Retinal pigment epithelial cell (primary cell): ENCODE data around the gene METTL2B.
"Not testable (repeated sequence)": the region's sequence is repeated elsewhere in the genome, so short reads cannot be mapped to it uniquely, and the experiment has no call there.

Experiments used
- DNase-seq: peaks from one replicate; pipeline ENCODE4 v3.0.0-alpha.2; 2010; ENCODE audit warnings: low read depth
- H3K4me3 ChIP-seq: 2 replicates; pipeline ENCODE4 v1.5.1; 2011; ENCODE audit warnings: mild to moderate bottlenecking, low read length, control low read depth, moderate library complexity
- TF ChIP-seq, protein P1 (sequence below): conservative IDR thresholded peaks from 2 replicates; pipeline ENCODE4 v1.5.1; 2011; ENCODE audit warnings: low read depth, low read length, control low read depth, inconsistent platforms

Gene METTL2B

DNA sequence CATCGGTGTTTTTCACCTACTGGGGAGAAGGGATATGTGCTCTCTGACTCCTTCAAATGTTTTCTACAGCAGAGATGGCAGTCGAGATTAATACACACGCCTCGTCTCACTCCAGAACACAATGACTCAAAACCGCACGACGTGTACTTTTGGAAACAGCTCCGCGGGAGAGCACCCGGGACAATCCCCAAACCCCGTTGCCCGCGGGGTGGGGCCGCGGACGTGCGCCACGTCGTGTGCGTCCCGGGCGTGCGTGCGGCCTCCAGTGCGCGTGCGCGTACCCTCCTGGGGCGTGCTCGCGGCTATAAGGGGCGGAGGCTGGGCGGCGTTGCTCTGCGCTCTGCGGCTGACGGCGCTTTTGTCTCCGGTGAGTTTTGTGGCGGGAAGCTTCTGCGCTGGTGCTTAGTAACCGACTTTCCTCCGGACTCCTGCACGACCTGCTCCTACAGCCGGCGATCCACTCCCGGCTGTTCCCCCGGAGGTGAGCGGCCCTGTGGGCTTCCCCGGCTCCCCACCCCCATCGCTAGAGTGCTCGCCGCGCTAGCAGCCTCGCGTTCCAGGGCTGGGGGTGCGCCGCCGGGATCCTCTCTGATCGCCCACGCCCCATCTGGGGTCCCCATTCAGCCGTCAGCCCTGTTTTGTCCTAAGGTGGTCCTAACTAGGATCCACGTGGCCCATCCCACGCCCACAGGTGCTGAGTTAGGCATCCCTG is 20.8 kb upstream of the METTL2B start, which contains the start of gene HILPDA:
Gene HILPDA, plus strand, starts transcription at position 336 of the 712 bp plus-strand sequence. CDS start 1,391 bp downstream, outside the sequence.
- peak within 1 kb of the TSS; percentile 95 for H3K4me3 ChIP-seq
- no peak for DNase-seq
- TF ChIP-seq, protein P1, sequence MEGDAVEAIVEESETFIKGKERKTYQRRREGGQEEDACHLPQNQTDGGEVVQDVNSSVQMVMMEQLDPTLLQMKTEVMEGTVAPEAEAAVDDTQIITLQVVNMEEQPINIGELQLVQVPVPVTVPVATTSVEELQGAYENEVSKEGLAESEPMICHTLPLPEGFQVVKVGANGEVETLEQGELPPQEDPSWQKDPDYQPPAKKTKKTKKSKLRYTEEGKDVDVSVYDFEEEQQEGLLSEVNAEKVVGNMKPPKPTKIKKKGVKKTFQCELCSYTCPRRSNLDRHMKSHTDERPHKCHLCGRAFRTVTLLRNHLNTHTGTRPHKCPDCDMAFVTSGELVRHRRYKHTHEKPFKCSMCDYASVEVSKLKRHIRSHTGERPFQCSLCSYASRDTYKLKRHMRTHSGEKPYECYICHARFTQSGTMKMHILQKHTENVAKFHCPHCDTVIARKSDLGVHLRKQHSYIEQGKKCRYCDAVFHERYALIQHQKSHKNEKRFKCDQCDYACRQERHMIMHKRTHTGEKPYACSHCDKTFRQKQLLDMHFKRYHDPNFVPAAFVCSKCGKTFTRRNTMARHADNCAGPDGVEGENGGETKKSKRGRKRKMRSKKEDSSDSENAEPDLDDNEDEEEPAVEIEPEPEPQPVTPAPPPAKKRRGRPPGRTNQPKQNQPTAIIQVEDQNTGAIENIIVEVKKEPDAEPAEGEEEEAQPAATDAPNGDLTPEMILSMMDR, result no peak

- H3K4me3 ChIP-seq, result peak overlapping the region; percentile 95
- no peak for DNase-seq
- TF ChIP-seq, protein P1, result no peak
These were observed 20.3 kb upstream of the METTL2B start for GRCh38 chr7:128456255-128456725.

DNA sequence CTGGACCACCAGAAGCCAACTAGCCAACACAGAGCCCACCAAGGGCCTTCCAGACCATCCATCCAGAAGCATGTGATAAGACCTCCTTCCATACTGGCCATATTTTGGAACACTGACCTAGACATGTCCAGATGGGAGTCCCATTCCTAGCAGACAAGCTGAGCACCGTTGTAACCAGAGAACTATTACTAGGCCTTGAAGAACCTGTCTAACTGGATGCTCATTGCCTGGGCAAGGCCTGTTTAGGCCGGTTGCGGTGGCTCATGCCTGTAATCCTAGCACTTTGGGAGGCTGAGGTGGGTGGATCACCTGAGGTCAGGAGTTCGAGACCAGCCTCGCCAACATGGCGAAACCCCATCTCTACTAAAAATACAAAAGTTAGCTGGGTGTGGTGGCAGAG is 19.2 kb upstream of the METTL2B start:
- H3K4me3 ChIP-seq, result peak overlapping the region; percentile 95

GRCh38 chr7:128458956-128459355 is 17.6 kb upstream of the METTL2B start:
- H3K4me3 ChIP-seq, result no peak overlapping the region
- TF ChIP-seq, protein P1, result no peak

More for the DNA sequence above, 19.2 kb upstream of the METTL2B start:
- DNase-seq, result not testable (repeated sequence)

DNA sequence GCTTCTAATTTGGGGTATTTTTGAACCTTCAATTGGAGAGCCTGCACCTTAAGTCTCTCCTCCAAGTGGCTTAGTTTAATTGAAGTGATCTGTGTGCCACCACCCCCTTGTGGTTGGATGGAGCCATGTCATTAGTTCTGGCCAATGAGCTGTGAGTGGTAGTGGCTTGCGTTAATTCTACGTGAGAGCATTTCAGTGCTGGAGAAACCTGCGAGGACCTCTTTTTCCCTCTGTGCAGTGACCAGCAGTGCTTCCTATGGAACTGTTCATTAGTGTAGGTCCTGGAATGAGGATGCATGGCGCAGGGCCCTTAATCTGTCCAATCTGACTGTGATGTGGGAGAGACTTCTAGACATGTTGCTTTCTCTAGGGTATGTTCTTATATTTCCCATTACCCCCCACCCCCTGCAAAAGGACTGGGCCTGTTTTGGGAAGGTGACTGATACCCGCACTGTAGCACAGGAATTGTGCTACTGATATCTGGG is 17.1 kb upstream of the METTL2B start:
- TF ChIP-seq, protein P1, result peak; percentile 83
- no peak overlapping the region for H3K4me3 ChIP-seq
- no peak for DNase-seq

More at GRCh38 chr7:128458956-128459355, 17.6 kb upstream of the METTL2B start:
- DNase-seq, result no peak

DNA sequence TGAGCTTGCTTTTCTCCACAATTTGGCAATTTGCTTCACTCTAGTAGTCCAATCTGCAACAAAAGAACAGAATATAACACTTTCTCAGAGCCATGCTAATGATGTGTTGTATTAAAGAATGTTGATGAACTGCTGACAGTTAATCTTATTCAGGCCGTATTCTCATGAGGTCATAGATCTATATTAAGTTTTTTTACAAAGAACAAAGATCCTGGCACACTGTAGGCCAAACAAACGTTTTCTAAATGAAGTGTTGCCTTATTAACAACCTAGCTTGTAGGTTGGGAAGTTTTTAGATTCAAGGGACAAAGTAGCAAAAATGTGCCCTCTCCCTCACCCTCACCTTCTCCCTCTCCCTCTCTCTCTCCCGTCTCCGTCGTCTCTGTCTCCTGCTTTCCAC is 14.1 kb upstream of the METTL2B start:
- TF ChIP-seq, protein P1, result no peak
- DNase-seq, result no peak
- no peak overlapping the region for H3K4me3 ChIP-seq

- not testable (repeated sequence) for DNase-seq
These were observed 13.2 kb upstream of the METTL2B start for GRCh38 chr7:128463345-128463744.

DNA sequence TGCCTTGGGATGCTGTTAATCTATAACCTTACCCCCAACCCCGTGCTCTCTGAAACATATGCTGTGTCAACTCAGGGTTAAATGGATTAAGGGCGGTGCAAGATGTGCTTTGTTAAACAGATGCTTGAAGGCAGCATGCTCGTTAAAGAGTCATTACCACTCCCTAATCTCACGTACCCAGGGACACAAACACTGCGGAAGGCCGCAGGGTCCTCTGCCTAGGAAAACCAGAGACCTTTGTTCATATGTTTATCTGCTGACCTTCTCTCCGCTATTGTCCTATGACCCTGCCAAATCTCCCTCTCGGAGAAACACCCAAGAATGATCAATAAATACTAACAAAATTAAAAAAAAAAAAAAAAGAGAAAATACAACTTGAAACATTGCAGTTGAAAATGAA is 12.6 kb upstream of the METTL2B start:
- not testable (repeated sequence) for H3K4me3 ChIP-seq, DNase-seq

More at GRCh38 chr7:128463345-128463744, 13.2 kb upstream of the METTL2B start:
- not testable (repeated sequence) for H3K4me3 ChIP-seq

DNA sequence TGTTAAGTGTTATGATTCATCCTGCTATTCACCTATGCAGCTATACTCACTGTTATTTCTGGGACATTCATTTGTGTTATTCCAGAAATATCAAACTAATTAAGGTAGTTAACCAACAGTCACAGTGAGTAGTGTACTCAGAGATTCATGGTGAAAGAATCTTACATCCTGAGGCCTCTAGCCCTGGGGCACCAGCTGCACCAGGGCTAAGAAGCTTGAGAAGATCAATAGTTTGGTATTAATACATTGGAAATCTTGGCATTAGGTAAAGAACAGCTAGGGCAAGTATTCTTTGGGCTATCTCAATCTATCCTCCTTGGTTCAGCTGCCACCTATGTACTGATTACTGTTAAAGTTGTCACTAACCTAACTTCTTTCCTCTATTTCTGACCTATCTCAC is 9.7 kb upstream of the METTL2B start:
- not testable (repeated sequence) for H3K4me3 ChIP-seq, DNase-seq

DNA sequence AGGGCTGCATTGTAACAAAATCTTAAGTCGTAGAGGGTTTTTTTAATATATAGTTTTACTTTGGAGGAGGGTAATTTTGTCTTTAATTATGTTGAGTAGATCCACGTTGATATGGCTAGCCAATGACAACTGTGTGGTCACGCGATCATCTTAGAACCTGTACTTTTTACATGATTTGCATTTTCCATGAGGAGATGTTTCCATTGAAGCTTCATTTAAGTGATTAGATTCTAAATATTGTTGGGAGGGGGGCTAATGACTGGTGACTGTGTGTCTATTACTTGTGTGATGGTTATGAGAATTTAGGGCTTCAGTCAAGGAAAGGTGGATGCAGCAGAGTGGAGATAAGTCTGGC is 765 bp downstream of the METTL2B start:
- DNase-seq, result not testable (repeated sequence)
- H3K4me3 ChIP-seq, result peak overlapping the region; percentile 63

GRCh38 chr7:128479082-128479481 is 2.5 kb downstream of the METTL2B start:
- not testable (repeated sequence) for H3K4me3 ChIP-seq, DNase-seq

DNA sequence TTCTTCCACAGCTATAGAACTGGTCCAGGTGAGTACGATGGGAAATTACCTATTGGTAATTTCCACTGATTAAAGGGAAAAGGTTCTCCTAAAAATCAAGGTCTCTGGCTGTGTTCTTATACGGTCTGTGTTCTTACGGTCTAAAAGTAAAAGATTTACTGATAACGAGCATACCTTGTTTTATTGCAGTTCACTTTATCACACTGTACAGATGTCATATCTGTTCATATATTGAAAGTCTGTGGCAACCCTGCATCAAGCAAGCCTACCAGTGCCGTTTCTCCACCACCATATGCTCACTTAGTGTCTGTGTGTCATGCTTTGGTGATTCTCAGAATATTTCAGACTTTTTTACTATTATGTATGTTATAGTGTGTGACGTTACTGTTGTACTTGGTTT is 11.6 kb downstream of the METTL2B start:
- DNase-seq, result not testable (repeated sequence)

More for the DNA sequence above, 11.6 kb downstream of the METTL2B start:
- H3K4me3 ChIP-seq, result not testable (repeated sequence)
